CD4-positive, alpha-beta T cell (primary cell): Measurements from ENCODE around the gene SH3RF1. TPM values are rescaled to one million over a fixed set of nuclear protein-coding genes. Genes with fewer than 3 reads are reported as not detected.

Experiments
- ATAC-seq: fragments of 200-7000 bp; cut with Tn5 transposase; one replicate; pipeline ENCODE4 v1.10.0; 2022; ENCODE audit warnings: mild to moderate bottlenecking; ENCODE audit not compliant: poor library complexity
- CTCF ChIA-PET: fragments of 350-600 bp; sonication (Branson Sonifier 250); formaldehyde crosslinking; loops from one replicate; lab custom pipeline; 2021; ENCODE audit warnings: antibody characterized with exemption, inconsistent platforms; lab: Charles Lee
- POLR2A ChIA-PET: fragments of 350-600 bp; sonication (Branson Sonifier 250); formaldehyde crosslinking; loops from one replicate; lab custom pipeline; 2021; ENCODE audit warnings: antibody characterized with exemption, inconsistent platforms; lab: Charles Lee
- DNase-seq, 14 experiments: peaks; one replicate each; pipeline ENCODE4 v3.0.0-alpha.2; 2013 to 2020; ENCODE audit warnings: mixed read lengths in 2 of 14
- H3K27ac ChIP-seq, 2 donors: one replicate each; pipeline versions ENCODE4 v1.5.1 to v1.7.0; 2013; ENCODE audit warnings: low read length in 2 of 2, low read depth in 1 of 2, mild to moderate bottlenecking in 1 of 2
- H3K27me3 ChIP-seq, 2 experiments: 1 replicate in 1 of 2; 2 replicates in 1 of 2; pipeline versions ENCODE4 v1.6.1 to v1.7.0; 2013; ENCODE audit warnings: low read length in 2 of 2, control low read depth in 1 of 2, mild to moderate bottlenecking in 1 of 2, moderate library complexity in 1 of 2; ENCODE audit not compliant: insufficient read depth in 2 of 2, control insufficient read depth in 1 of 2
- H3K36me3 ChIP-seq: one replicate; pipeline ENCODE4 v1.6.1; 2013; ENCODE audit warnings: low read length, control low read depth; ENCODE audit not compliant: insufficient read depth
- H3K4me1 ChIP-seq: one replicate; pipeline ENCODE4 v1.6.1; 2013; ENCODE audit warnings: low read length, control low read depth; ENCODE audit not compliant: insufficient read depth
- H3K4me3 ChIP-seq: one replicate; pipeline ENCODE4 v1.5.1; 2013; ENCODE audit warnings: mild to moderate bottlenecking, low read length, moderate library complexity
- H3K9me3 ChIP-seq, 2 experiments: 1 replicate in 1 of 2; 2 replicates in 1 of 2; pipeline versions ENCODE4 v1.6.1 to v1.7.0; 2013; ENCODE audit warnings: low read length in 2 of 2, mild to moderate bottlenecking in 2 of 2, control low read depth in 1 of 2, moderate library complexity in 1 of 2; ENCODE audit not compliant: control insufficient read depth in 1 of 2, insufficient read depth in 1 of 2
- H3K27ac Mint-ChIP-seq: one replicate; pipeline ENCODE4 v1.8.0; 2020; ENCODE audit warnings: mixed read lengths
- H3K27me3 Mint-ChIP-seq: one replicate; pipeline ENCODE4 v1.8.0; 2021; ENCODE audit warnings: mixed read lengths
- H3K36me3 Mint-ChIP-seq: one replicate; pipeline ENCODE4 v1.8.0; 2021; ENCODE audit warnings: low read depth, mixed read lengths
- H3K4me1 Mint-ChIP-seq: one replicate; pipeline ENCODE4 v1.8.0; 2021; ENCODE audit warnings: low read depth, mixed read lengths
- H3K4me3 Mint-ChIP-seq: one replicate; pipeline ENCODE4 v1.8.0; 2020; ENCODE audit warnings: mild to moderate bottlenecking, mixed read lengths
- H3K9me3 Mint-ChIP-seq: one replicate; pipeline ENCODE4 v1.8.0; 2020; ENCODE audit warnings: mixed read lengths
- intact Hi-C, 2 experiments: fragments of 100-400 bp; cut with DNase I in 1 of 2; cut with micrococcal nuclease in 1 of 2; formaldehyde crosslinking; loops; one replicate each; pipeline versions ENCODE4 v1.15.1 to v1.9.0; 2023 to 2025; cut with DNase I, micrococcal nuclease
- total RNA-seq, 174 experiments: library from RNA in 2 of 174; stranded (reverse) in 2 of 174; gene quantifications; one replicate each; pipeline ENCODE4 v1.2.3 and lab custom pipeline; 2021 to 2026
- TF ChIP-seq, protein P1 (sequence below): fragments of 200-600 bp; IDR thresholded peaks from one replicate; pipeline ENCODE4 v1.8.0; 2022; ENCODE audit warnings: antibody characterized with exemption, mild to moderate bottlenecking

SH3RF1 gene
- total RNA-seq, 2 experiments from 2014 or later = 0.25 TPM; not detected in 1

DNA sequence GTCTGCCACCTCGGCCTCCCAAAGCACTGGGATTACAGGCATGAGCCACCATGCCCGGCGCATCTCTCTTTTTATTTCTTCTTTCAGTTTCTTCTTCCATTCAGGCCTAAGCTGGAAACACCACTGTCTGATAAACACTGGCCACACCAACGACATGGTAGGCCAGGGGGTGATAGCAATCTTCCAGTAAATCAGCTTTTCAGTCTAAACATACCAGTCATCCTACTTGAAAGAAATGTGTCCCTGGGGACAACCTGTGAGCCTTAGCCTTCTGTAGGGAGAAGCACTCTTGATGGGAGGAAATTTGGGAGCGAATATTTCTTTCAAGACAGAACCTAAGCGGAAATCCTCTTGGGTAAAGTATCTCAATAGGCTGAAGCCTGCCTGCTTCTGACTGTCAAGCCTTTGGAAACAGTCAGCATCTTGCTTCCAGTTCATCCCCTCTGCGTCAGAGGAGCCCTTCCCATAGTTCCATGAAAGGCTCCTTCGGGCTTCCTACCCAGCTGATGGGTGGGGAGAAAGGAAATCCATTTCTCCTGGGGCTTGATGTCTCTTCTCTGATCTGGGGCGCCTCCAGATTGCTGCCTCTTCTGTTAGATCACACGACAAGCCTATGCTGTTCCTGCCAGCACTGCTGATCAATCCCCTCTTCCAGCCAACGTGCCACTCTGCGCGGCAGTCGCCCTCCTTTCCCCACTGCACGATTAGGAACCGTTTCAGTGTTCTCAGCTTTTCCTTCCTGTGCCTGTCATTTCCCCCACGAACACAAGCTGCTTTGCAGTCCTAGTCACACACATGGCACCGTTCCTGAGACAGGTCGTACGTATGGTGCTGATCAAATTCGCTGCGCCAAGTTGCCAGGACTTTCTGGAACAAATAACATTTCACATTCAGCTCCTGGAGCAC is 211.2 kb downstream of the SH3RF1 start:
- Histone ChIP-seq H3K27ac (no peak overlapping the region), H3K4me1 (no peaks in the 10 kb centered on the region), H3K9me3 (no peaks in the 10 kb centered on the region), H3K4me3 (no peak overlapping the region), H3K27me3 (no peaks in the 10 kb centered on the region), H3K36me3 (no peaks in the 10 kb centered on the region)
- Mint-ChIP-seq H3K27me3 (peaks cover 4% of the 10 kb centered on the region), H3K9me3 (no peaks in the 10 kb centered on the region), H3K4me3 (no peak overlapping the region), H3K27ac (no peak overlapping the region), H3K36me3 (no peaks in the 10 kb centered on the region), H3K4me1 (no peaks in the 10 kb centered on the region)
- no peak for DNase-seq
- no peak for ATAC-seq
- ChIA-PET CTCF (no interaction called here), POLR2A (interaction anchor here (0.6 kb wide), 1 partner anchor 57 kb away, joined by 3 read pairs; no protein-coding TSS in a partner anchor)
- intact Hi-C loops = no loop called here
- TF ChIP-seq, protein P1, sequence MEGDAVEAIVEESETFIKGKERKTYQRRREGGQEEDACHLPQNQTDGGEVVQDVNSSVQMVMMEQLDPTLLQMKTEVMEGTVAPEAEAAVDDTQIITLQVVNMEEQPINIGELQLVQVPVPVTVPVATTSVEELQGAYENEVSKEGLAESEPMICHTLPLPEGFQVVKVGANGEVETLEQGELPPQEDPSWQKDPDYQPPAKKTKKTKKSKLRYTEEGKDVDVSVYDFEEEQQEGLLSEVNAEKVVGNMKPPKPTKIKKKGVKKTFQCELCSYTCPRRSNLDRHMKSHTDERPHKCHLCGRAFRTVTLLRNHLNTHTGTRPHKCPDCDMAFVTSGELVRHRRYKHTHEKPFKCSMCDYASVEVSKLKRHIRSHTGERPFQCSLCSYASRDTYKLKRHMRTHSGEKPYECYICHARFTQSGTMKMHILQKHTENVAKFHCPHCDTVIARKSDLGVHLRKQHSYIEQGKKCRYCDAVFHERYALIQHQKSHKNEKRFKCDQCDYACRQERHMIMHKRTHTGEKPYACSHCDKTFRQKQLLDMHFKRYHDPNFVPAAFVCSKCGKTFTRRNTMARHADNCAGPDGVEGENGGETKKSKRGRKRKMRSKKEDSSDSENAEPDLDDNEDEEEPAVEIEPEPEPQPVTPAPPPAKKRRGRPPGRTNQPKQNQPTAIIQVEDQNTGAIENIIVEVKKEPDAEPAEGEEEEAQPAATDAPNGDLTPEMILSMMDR = no peak

DNA sequence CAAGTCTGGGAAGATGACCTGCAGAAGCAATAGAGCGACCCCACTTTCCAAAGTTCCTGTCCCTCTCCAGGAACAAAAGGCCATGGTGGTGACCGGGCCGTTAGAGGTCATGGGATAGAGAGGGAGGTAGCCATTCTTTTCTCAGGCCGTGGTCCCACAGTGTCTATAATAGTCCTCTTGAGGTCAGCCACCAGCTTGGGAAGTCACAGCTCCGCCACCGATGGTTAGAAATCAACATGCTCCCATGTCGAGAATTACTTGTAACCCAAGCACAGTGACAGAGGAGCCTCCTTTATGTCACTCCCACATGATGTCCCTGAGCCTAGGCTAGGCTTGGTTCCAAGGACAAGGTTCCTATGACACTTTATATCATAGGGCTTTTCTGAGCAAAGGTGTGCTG is 212.4 kb downstream of the SH3RF1 start:
- H3K9me3 Mint-ChIP-seq = no peaks in the 10 kb centered on the region
- TF ChIP-seq, protein P1 = no peak
- ATAC-seq = no peak

DNA sequence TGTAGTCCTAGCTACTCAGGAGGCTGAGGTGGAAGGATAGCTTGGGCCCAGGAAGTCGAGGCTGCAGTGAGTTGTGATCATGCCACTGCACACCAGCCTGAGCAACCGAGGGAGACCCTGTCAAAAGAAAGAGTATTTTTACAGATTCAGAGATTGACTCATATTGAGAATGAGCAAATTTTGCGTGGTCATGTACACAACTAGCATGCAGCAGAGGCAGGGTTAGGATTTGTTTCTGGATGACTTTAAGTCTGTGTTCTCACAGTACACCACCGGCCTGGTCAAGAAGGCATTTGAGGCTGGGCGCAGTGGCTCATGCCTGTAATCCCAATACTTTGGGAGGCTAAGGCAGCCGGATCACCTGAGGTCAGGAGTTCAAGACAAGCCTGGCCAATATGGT is 215.9 kb downstream of the SH3RF1 start:
- Mint-ChIP-seq H3K27ac (no peak overlapping the region), H3K9me3 (no peaks in the 10 kb centered on the region), H3K4me1 (no peaks in the 10 kb centered on the region), H3K36me3 (no peaks in the 10 kb centered on the region), H3K27me3 (peaks cover 2% of the 10 kb centered on the region), H3K4me3 (no peak overlapping the region)
- no peak for ATAC-seq
- TF ChIP-seq, protein P1 = no peak
- intact Hi-C loops = no loop called here
- Histone ChIP-seq H3K27ac (no peak overlapping the region), H3K36me3 (no peaks in the 10 kb centered on the region), H3K4me3 (no peak overlapping the region), H3K27me3 (no peaks in the 10 kb centered on the region), H3K9me3 (no peaks in the 10 kb centered on the region), H3K4me1 (no peaks in the 10 kb centered on the region)
- POLR2A ChIA-PET = no interaction called here
- CTCF ChIA-PET = no interaction called here
- no peak for DNase-seq

More for the DNA sequence above, 212.4 kb downstream of the SH3RF1 start:
- peaks cover 4% of the 10 kb centered on the region for H3K27me3 Mint-ChIP-seq
- H3K4me1 Mint-ChIP-seq = no peaks in the 10 kb centered on the region
- Histone ChIP-seq H3K4me3 (no peak overlapping the region), H3K27me3 (no peaks in the 10 kb centered on the region), H3K4me1 (no peaks in the 10 kb centered on the region), H3K9me3 (no peaks in the 10 kb centered on the region), H3K36me3 (no peaks in the 10 kb centered on the region), H3K27ac (no peak overlapping the region)
- no peak overlapping the region for H3K4me3 Mint-ChIP-seq
- ChIA-PET POLR2A (no interaction called here), CTCF (no interaction called here)
- H3K36me3 Mint-ChIP-seq = no peaks in the 10 kb centered on the region
- intact Hi-C loops = no loop called here
- DNase-seq = no peak
- no peak overlapping the region for H3K27ac Mint-ChIP-seq
